HG02885 (cell line): ENCODE data around the gene IL26.

Experiments used
- ATAC-seq: cut with Tn5 transposase; IDR thresholded peaks from one replicate; pipeline ENCODE4 v1.9.1; 2021; ENCODE audit warnings: mild to moderate bottlenecking; ENCODE audit not compliant: unreplicated experiment, poor library complexity

The IL26 gene, protein sequence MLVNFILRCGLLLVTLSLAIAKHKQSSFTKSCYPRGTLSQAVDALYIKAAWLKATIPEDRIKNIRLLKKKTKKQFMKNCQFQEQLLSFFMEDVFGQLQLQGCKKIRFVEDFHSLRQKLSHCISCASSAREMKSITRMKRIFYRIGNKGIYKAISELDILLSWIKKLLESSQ

DNA sequence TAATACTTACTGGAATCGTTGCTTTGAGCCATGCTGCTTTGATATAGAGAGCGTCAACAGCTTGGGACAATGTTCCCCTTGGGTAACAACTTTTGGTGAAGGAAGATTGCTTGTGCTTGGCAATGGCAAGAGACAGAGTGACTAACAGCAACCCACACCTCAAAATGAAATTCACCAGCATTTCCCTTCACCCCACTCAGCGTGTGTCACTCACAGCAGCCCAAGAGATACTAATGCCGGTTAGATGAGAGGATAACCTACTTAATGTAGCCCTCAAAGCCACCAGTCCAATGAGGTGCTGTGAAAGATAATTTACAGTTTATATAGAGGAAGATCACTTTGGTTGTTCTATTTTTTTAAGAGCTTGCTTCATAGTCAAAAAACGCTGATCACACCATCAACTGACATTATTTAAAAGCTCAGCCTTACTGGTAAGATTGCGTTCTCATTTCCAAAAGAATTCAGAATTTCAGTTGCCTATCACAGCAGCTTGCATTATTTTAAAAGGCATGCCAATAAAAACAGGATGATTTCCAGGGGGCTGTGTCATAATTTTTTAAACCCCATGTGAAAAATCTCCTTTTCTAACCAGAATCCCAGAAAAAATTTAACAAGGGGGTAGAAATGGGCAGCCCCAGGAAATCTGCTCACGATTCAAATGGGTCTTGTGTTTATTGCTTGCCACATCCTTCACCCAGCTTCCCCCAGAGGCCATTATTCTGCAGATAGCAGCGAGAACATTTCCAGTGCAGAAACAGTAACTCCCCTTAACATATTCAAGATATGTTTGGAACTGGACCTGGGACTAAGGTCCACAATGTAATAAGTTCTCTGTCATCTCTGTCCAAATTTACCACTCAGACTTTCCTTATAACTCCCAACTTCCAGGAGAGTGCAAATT lies at the start of gene IL26:
Gene IL26 (minus strand): TSS at position 235 of the 901 bp plus-strand sequence. CDS start 54 bp downstream, at position 181.
- ATAC-seq, result no peak

GRCh38 chr12:68272732-68273131 lies 47.1 kb upstream of the IL26 start:
- no peak for ATAC-seq

DNA sequence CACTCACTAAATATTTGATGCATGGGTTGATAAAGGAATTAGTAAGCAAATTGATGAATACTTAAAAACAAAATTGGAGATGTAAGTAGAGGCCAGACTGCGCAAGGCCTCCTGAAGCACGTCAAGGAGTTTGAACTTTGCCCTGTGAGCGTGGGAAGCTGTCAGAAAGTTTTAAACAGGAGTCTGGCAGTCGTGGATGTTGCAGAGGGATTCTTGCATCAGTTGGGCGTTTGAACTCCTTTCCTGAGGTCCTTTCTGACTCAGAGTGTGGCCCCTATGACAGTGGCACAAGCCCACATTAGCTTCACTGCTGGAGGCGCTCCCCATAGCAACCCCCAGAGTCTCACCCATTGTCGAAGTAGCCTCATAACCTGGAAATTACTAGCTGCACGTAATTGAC lies 45.7 kb upstream of the IL26 start:
- ATAC-seq, result no peak

DNA sequence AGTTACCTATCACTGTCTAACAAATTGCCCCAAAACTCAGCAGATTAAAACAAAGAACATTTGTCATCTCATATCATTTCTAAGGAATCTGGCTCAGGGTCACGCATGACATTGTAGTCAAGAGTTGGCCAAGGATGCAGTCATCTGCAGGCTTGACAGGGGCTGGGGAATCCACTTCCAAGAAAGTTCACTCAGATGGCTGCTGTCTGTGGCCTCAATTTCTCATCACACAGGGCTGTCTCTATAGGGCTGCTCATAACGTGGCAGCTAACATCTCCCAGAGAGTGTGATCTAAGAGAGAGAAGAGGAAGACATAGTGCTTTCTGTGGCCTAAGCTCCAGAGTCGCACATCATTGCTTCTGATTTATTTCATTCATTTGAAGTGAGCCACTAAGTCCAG lies 44.7 kb upstream of the IL26 start:
- ATAC-seq, result no peak

GRCh38 chr12:68269779-68270178 lies 44.2 kb upstream of the IL26 start:
- ATAC-seq, result no peak

DNA sequence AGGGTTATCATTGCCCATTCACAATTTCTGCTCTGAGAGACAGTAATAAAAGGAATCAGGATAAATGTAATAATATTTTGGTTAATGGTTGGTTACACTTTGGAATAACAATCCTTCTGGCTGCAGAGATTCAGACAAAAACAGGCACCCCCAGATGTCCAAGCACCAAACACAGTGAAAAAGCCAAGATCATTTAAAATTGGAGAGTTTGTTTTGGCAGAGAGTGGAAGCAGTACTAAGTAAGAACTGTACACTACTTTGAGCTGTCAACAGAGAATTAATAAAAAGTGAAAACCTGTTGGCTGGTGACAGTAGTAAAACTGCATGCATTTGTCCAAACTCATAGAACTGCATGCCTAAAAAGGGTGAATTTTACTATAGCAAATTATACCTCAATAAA lies 43.4 kb upstream of the IL26 start:
- ATAC-seq, result no peak

DNA sequence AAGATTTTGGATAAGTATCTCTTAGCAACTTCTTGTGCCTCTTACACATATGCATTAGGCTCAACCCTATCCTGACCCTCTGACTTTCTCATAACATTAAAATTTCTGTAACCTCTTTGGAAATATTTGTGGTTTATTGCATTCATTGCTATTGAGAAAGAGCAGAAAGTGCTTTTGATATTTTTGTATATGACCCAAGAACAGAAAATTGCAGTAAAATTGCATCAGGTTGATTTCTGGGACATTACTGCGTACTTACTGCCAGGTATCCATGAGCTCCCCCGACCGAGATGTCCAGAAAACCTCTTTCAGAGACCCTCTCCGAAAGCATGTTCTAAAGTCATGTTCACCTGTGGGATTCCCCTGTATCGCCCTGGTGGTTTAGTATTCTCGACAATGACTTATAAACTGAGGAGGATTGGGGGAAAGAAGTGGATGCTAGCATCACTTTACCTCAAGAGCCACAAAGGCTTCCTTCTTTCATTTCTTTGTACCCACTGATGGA lies 42.3 kb upstream of the IL26 start:
- no peak for ATAC-seq

GRCh38 chr12:68264857-68265256 lies 39.2 kb upstream of the IL26 start:
- ATAC-seq, result no peak

- no peak for ATAC-seq
Observed at GRCh38 chr12:68264158-68264855, 38.7 kb upstream of the IL26 start.

DNA sequence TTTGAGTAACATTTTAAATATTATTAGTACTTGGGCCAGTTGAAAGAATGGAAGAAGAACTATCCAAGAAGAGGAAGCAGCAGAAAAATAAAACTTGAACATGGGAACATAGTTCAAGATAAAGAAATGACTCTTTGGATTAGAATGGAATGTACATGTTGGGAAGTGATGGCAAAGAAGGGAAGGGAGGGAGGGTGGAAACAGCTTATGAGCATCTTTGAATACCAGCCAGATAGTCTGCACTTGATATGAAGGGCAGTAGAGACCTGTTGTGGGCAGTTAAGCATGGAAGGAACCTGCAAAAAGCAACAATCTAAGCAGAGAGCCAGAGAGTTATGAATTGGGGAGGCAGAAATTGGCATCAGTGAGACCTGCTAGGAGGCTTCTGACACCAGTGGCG lies 37.8 kb upstream of the IL26 start:
- no peak for ATAC-seq

DNA sequence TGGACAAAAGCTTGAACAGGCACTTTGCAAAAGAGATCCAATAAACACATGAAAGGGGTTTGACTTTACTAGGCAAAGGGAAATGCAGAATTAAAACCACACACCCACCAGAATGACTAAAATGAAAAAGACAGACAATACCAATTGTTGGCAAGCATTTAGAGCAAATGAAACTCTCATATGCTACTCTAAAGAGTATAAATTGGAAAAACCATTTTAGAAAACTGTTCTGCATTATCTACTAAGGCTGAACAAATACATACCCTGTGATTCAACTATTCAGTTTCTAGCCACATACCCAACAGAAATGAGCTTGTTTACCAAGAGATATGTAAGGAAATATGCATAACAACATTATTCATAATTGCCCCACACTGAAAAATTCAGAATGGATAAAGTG lies 36.3 kb upstream of the IL26 start:
- no peak for ATAC-seq

GRCh38 chr12:68260153-68260552 lies 34.5 kb upstream of the IL26 start:
- ATAC-seq, result no peak

DNA sequence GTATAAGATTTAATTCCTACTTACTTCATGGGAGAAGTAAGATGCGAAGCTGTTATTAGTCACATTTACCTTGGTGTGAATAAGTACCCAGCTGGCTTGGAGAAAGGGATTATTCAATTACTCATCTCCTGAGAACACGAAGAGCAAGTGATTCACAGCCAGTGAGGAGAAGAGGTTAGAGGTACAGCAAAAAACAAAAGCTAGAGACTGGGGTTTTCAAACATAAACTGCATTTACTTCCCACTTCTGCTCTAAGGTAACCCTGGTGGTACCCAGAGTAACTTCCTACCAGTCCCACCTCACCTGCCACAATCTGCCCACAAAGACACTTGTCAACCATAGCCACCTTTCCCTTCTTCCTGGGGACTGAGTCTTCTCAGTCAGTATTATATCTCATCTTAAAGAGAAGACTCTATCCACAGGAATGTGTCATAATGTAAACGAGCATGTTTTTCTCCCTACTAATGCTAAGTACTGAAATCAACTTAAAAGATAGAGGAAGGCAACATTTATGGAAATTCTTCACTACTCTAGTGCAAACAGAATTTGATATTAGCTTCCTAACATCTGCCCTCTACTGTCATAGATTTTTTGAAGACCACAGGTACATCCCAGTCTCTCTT lies 33.8 kb upstream of the IL26 start:
- ATAC-seq, result no peak

DNA sequence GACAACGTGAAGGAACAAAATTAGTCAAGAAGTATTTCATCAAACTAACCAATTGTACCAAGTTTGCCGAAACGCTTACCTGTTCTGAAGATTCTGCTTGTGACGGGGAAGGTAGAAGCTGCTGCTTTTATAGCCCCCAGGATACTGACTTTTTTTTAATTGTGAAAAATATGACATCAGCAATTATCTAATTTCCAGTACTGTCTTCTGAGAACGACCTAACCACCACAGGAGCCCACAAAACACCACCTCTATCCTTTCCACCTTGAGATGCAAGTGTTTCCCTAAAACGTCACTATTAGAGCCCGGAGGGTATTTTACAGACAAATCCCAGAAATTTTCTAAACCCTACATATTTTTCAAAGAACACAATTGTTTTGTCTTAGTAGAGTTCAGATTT lies 27.9 kb upstream of the IL26 start, which contains the start of gene IL22:
Gene IL22 (minus strand): TSS at position 101 of the 400 bp plus-strand sequence. CDS start 156 bp downstream, outside the sequence.
- no peak for ATAC-seq

- ATAC-seq, result no peak
Observed at GRCh38 chr12:68252077-68252476, 26.5 kb upstream of the IL26 start.

- no peak for ATAC-seq
Observed at GRCh38 chr12:68250454-68250853, 24.8 kb upstream of the IL26 start.

- no peak for ATAC-seq
Observed at GRCh38 chr12:68247785-68248184, 22.2 kb upstream of the IL26 start.

DNA sequence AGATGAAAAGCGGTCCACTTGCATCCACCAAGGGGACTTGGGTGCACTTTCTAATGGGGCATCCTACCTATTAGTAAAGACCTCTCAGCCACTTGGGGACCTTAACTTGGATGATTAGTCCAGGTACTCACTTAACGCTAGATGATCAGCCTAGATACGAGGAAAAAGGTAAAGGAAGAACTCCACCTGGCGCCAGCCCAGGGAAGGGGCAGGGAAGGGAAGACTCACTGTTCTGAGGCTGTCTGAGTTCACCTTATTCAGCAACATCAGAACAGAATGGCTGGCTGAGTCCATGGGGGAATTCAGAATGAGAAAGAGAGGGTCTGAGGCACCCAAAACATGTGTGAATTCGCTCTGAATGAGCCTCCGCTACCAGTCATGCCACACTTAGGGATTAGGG lies 20.7 kb upstream of the IL26 start:
- no peak for ATAC-seq

DNA sequence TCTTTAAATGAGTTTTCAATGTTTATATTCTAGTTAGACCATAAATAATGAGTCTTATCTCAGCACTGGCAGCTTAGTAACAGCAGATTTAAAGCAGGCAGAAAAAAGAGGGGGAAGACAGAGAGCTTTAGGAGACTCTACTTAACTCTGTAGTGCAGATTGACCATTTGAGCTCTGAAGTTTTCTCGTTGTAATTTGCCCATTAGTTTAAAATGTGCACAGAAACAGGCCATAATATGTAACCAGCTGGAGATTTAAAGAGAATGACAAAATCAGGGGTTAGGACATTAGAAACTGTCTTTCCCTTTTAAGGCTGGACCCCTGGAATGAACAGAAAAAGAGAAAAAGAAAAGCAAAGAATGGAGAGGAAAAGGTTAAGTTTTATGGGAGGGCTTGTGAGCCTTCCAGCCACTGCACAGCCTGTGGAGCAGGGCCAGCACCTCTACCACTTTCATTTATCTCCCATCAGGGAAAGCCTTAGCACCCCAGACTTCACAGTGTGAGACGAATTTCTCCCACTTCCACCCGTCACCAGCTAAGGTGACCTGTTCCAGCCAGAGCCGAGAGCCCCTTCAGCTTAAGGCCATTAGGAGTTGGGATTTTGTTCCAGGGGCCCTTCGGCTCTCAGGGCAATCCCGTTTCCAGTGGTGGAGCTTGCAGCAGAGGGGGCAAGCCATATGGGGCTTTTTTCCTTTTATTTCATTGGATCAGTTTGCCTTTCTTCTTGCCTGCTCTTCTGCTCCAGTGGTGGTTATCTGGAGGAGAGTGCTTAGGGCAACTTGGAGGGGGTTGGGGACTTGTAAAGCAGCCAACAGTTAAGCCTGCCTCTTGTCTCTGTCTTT lies 19.8 kb upstream of the IL26 start:
- ATAC-seq, result no peak

- no peak for ATAC-seq
Observed at GRCh38 chr12:68242777-68243176, 17.2 kb upstream of the IL26 start.
